HepG2 (cell line): ENCODE data around the gene RERE. TPM values are rescaled to one million over a fixed set of nuclear protein-coding genes. Genes with fewer than 3 reads are reported as not detected.

Experiments
- CAMTA2 ChIP-seq: sonication (generic); formaldehyde crosslinking; IDR thresholded peaks from 2 replicates; pipeline ENCODE4 v1.4.0; 2020; ENCODE audit warnings: mild to moderate bottlenecking, missing genetic modification reagents, borderline replicate concordance
- CEBPG ChIP-seq: IDR thresholded peaks from 2 replicates; pipeline ENCODE4 v1.6.1; 2016
- ELF3 ChIP-seq: IDR thresholded peaks from 2 replicates; pipeline ENCODE4 v1.6.1; 2016; ENCODE audit warnings: missing genetic modification reagents, missing compliant biosample characterization
- FOXP1 ChIP-seq, 2 experiments: fragments of 450-650 bp in 1 of 2; IDR thresholded peaks; 2 replicates each; pipeline ENCODE4 v1.6.1; 2017 to 2018; ENCODE audit warnings: antibody characterized with exemption in 1 of 2
- GATA4 ChIP-seq: sonication (generic); IDR thresholded peaks from 2 replicates; pipeline ENCODE4 v1.6.1; 2016; ENCODE audit warnings: antibody characterized with exemption, low read depth, borderline replicate concordance
- JUN ChIP-seq: sonication (generic); formaldehyde crosslinking; IDR thresholded peaks from 2 replicates; pipeline ENCODE4 v1.4.0; 2020; ENCODE audit warnings: mild to moderate bottlenecking, missing genetic modification reagents
- KAT7 ChIP-seq: IDR thresholded peaks from 2 replicates; pipeline ENCODE4 v1.6.1; 2018; ENCODE audit warnings: borderline replicate concordance, missing compliant biosample characterization
- MAF1 ChIP-seq: sonication (generic); formaldehyde crosslinking; IDR thresholded peaks from 2 replicates; pipeline ENCODE4 v1.5.0; 2020; ENCODE audit warnings: missing genetic modification reagents, borderline replicate concordance
- NCOR1 ChIP-seq: fragments of 200-600 bp; sonication (generic); IDR thresholded peaks from 2 replicates; pipeline ENCODE4 v1.7.0; 2017; ENCODE audit warnings: antibody characterized with exemption, low read length, borderline replicate concordance
- NFYC ChIP-seq: IDR thresholded peaks from 2 replicates; pipeline ENCODE4 v1.6.1; 2016; ENCODE audit warnings: missing genetic modification reagents, missing compliant biosample characterization
- RCOR2 ChIP-seq: IDR thresholded peaks from 2 replicates; pipeline ENCODE4 v1.6.1; 2016; ENCODE audit warnings: missing biosample characterization, missing genetic modification reagents
- RELA ChIP-seq: sonication (generic); formaldehyde crosslinking; IDR thresholded peaks from 2 replicates; pipeline ENCODE4 v1.4.0; 2020; ENCODE audit warnings: missing genetic modification reagents
- SIX4 ChIP-seq: sonication (generic); formaldehyde crosslinking; IDR thresholded peaks from 2 replicates; pipeline ENCODE4 v1.4.0; 2020; ENCODE audit warnings: missing genetic modification reagents
- SOX5 ChIP-seq: IDR thresholded peaks from 2 replicates; pipeline ENCODE4 v1.6.1; 2016; ENCODE audit warnings: borderline replicate concordance
- THAP11 ChIP-seq: IDR thresholded peaks from 2 replicates; pipeline ENCODE4 v1.6.1; 2016; ENCODE audit warnings: missing biosample characterization, missing genetic modification reagents
- ZFX ChIP-seq: sonication (generic); formaldehyde crosslinking; IDR thresholded peaks from 2 replicates; pipeline ENCODE4 v1.4.0; 2020; ENCODE audit warnings: mild to moderate bottlenecking, low read depth, missing genetic modification reagents, moderate library complexity
- ZNF101 ChIP-seq: sonication (generic); formaldehyde crosslinking; IDR thresholded peaks from 2 replicates; pipeline ENCODE4 v1.4.0; 2020; ENCODE audit warnings: mild to moderate bottlenecking, low read depth, missing genetic modification reagents, borderline replicate concordance
- ZNF337 ChIP-seq: sonication (generic); formaldehyde crosslinking; IDR thresholded peaks from 2 replicates; pipeline ENCODE4 v1.5.1; 2020; ENCODE audit warnings: missing genetic modification reagents, low read depth, mild to moderate bottlenecking, borderline replicate concordance
- ZNF530 ChIP-seq: sonication (generic); formaldehyde crosslinking; IDR thresholded peaks from 2 replicates; pipeline ENCODE4 v1.5.0; 2020; ENCODE audit warnings: low read depth, mild to moderate bottlenecking, missing genetic modification reagents
- ZNF660 ChIP-seq: sonication (generic); formaldehyde crosslinking; IDR thresholded peaks from 2 replicates; pipeline ENCODE4 v1.5.1; 2020; ENCODE audit warnings: mild to moderate bottlenecking, low read depth, missing genetic modification reagents, borderline replicate concordance
- ZNF781 ChIP-seq: sonication (generic); formaldehyde crosslinking; IDR thresholded peaks from 2 replicates; pipeline ENCODE4 v1.5.1; 2020; ENCODE audit warnings: borderline replicate concordance, mild to moderate bottlenecking, missing genetic modification reagents; ENCODE audit errors: not compliant biosample characterization
- ZNF850 ChIP-seq: sonication (generic); formaldehyde crosslinking; conservative IDR thresholded peaks from 2 replicates; pipeline ENCODE4 v1.9.0; 2021; ENCODE audit warnings: mild to moderate bottlenecking, missing genetic modification reagents
- ZSCAN30 ChIP-seq: sonication (generic); formaldehyde crosslinking; IDR thresholded peaks from 2 replicates; pipeline ENCODE4 v1.5.0; 2020; ENCODE audit warnings: mild to moderate bottlenecking, missing genetic modification reagents
- polyA plus RNA-seq, 8 experiments: library from polyadenylated mRNA; depleted of rRNA in 3 of 8; stranded (reverse) in 7 of 8; unstranded in 1 of 8; fragments of >200 nt; fragmentation: Illumina TruSeq in 4 of 8; extraction: Trizol in 4 of 8; gene quantifications; 2 replicates each; pipeline versions ENCODE4 v1.2.1 to v1.2.3, GENCODE V29; 2011 to 2016; ENCODE audit warnings: low read depth in 4 of 8, missing spikeins in 1 of 8, mixed read lengths in 1 of 8; ENCODE audit not compliant: insufficient read depth in 1 of 8
- total RNA-seq, 5 experiments: library from RNA; depleted of rRNA; stranded (reverse); fragments of >200 nt; fragmentation: Illumina TruSeq; extraction: Trizol; gene quantifications; 2 replicates each; pipeline ENCODE4 v1.2.3, GENCODE V29; 2016; ENCODE audit warnings: low read depth in 1 of 5
- TF ChIP-seq, protein P1 (sequence below): sonication (generic); formaldehyde crosslinking; IDR thresholded peaks from 2 replicates; pipeline ENCODE4 v1.8.0; 2022; ENCODE audit warnings: missing genetic modification reagents, mild to moderate bottlenecking, inconsistent platforms, borderline replicate concordance
- TF ChIP-seq, protein P2 (sequence below): sonication (generic); formaldehyde crosslinking; IDR thresholded peaks from 2 replicates; pipeline ENCODE4 v1.5.0; 2020; ENCODE audit warnings: mild to moderate bottlenecking, missing genetic modification reagents
- TF ChIP-seq, protein P3 (sequence below): sonication (generic); formaldehyde crosslinking; IDR thresholded peaks from 2 replicates; pipeline ENCODE4 v1.5.1; 2020; ENCODE audit warnings: mild to moderate bottlenecking, missing genetic modification reagents, moderate library complexity
- TF ChIP-seq, protein P4 (sequence below): sonication (generic); formaldehyde crosslinking; IDR thresholded peaks from 2 replicates; pipeline ENCODE4 v1.4.0; 2020; ENCODE audit warnings: missing genetic modification reagents

The RERE gene
- total and polyA plus RNA-seq, 2 of the 13 experiments (the other 11 are each of a cell fraction or from before 2014, with no cell fraction given), result 18.3 to 21.9 TPM

DNA sequence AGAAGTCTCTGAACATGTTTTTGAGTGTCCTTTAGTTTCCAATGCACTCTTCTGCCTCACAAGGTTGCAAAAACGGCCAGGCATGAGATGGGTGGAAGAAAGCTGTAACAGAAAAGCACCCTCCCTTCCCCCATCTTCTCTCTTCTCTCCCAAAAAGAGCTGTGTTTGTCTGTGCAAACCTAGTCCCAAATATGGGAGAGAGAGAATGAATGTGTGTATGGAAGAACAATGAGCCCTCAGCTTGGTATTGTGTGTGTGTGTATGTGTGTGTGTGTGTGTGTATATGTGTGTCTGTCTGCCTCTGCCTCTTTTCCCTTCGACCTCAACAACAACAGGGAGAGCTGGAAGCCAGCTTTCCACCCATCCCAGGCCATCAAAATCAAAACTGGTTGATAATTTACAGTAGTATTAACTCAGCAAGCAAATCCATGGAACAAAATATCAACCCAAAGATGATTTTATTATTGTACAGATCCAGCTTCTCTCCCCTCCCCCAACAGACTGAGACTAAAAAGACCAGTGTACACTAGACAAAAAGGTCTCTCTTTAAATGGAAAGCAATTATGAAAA is 1.8 kb downstream of the RERE start (continued):
- TF ChIP-seq FOXP1 (IDR thresholded peaks at IDR 0.05) (0 out of 2 replicates have a peak, but pooled peaks have one; percentile 50), FOXP1 (CRISPR knock-in tag; IDR thresholded peaks at IDR 0.05) (peak; percentile 39; the same call in 1 of the 2 replicates), ZNF660 (CRISPR knock-in tag) (no peak), CAMTA2 (no peak), ZNF337 (no peak), NFYC (CRISPR knock-in tag) (no peak), SIX4 (CRISPR knock-in tag) (no peak), KAT7 (CRISPR knock-in tag) (no peak), CEBPG (no peak), ZNF850 (CRISPR knock-in tag) (no peak), GATA4 (no peak), ELF3 (CRISPR knock-in tag) (no peak), MAF1 (CRISPR knock-in tag) (no peak), ZFX (CRISPR knock-in tag) (no peak), RCOR2 (no peak), ZNF101 (no peak), ZNF781 (no peak), SOX5 (CRISPR knock-in tag) (peak; percentile 75), ZNF530 (CRISPR knock-in tag) (no peak), JUN (CRISPR knock-in tag) (no peak), NCOR1 (no peak), RELA (CRISPR knock-in tag) (no peak), ZSCAN30 (CRISPR knock-in tag) (no peak), THAP11 (CRISPR knock-in tag) (no peak)
- TF ChIP-seq, protein P1, sequence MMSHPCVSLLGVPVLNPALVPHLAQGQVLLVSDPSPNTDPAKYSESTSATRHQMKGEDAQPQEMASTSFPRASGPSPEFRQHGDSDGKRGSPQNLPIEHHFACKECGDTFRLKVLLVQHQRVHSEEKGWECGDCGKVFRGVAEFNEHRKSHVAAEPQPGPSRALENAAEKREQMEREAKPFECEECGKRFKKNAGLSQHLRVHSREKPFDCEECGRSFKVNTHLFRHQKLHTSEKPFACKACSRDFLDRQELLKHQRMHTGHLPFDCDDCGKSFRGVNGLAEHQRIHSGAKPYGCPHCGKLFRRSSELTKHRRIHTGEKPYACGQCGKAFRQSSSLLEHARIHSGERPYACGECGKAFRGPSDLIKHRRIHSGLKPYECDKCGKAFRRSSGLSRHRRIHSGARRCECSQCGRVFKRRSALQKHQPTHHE (CRISPR knock-in tag), result no peak
- TF ChIP-seq, protein P2, sequence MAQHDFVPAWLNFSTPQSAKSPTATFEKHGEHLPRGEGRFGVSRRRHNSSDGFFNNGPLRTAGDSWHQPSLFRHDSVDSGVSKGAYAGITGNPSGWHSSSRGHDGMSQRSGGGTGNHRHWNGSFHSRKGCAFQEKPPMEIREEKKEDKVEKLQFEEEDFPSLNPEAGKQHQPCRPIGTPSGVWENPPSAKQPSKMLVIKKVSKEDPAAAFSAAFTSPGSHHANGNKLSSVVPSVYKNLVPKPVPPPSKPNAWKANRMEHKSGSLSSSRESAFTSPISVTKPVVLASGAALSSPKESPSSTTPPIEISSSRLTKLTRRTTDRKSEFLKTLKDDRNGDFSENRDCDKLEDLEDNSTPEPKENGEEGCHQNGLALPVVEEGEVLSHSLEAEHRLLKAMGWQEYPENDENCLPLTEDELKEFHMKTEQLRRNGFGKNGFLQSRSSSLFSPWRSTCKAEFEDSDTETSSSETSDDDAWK, result no peak
- TF ChIP-seq, protein P3, sequence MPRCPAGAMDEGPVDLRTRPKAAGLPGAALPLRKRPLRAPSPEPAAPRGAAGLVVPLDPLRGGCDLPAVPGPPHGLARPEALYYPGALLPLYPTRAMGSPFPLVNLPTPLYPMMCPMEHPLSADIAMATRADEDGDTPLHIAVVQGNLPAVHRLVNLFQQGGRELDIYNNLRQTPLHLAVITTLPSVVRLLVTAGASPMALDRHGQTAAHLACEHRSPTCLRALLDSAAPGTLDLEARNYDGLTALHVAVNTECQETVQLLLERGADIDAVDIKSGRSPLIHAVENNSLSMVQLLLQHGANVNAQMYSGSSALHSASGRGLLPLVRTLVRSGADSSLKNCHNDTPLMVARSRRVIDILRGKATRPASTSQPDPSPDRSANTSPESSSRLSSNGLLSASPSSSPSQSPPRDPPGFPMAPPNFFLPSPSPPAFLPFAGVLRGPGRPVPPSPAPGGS (CRISPR knock-in tag), result no peak
- TF ChIP-seq, protein P4, sequence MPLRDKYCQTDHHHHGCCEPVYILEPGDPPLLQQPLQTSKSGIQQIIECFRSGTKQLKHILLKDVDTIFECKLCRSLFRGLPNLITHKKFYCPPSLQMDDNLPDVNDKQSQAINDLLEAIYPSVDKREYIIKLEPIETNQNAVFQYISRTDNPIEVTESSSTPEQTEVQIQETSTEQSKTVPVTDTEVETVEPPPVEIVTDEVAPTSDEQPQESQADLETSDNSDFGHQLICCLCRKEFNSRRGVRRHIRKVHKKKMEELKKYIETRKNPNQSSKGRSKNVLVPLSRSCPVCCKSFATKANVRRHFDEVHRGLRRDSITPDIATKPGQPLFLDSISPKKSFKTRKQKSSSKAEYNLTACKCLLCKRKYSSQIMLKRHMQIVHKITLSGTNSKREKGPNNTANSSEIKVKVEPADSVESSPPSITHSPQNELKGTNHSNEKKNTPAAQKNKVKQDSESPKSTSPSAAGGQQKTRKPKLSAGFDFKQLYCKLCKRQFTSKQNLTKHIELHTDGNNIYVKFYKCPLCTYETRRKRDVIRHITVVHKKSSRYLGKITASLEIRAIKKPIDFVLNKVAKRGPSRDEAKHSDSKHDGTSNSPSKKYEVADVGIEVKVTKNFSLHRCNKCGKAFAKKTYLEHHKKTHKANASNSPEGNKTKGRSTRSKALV, result no peak
